Activated T-cell treated with anti-CD3 and anti-CD28 coated beads, Interleukin-2, amount 50 U/mL, for 72 hours (primary cell): Measurements from ENCODE around the gene FYTTD1. TPM values are rescaled to one million over a fixed set of nuclear protein-coding genes. Genes with fewer than 3 reads are reported as not detected.
"Not testable (repeated sequence)": the region's sequence is repeated elsewhere in the genome, so short reads cannot be mapped to it uniquely, and the experiment has no call there.

Experiments
- ATAC-seq, 2 donors: fragments of 150-1000 bp; cut with Tn5 transposase; replicated peaks in 1 of 2; 2 replicates each; pipeline ENCODE4 v1.10.0; 2021; ENCODE audit warnings: moderate library complexity in 2 of 2, mild to moderate bottlenecking in 1 of 2
- DNase-seq, 2 donors: peaks; one replicate each; pipeline ENCODE4 v3.0.0; 2021 to 2022; ENCODE audit warnings: mixed read lengths in 1 of 2
- H3K27ac Mint-ChIP-seq: one replicate; pipeline ENCODE4 v1.8.0; 2022; ENCODE audit warnings: mild to moderate bottlenecking, moderate library complexity, mixed read lengths
- H3K27me3 Mint-ChIP-seq: one replicate; pipeline ENCODE4 v1.8.0; 2022; ENCODE audit warnings: low read depth, mixed read lengths
- H3K36me3 Mint-ChIP-seq, 2 donors: one replicate each; pipeline ENCODE4 v1.8.0; 2022; ENCODE audit warnings: mixed read lengths in 2 of 2, mild to moderate bottlenecking in 1 of 2; ENCODE audit not compliant: insufficient read depth in 2 of 2
- H3K4me1 Mint-ChIP-seq: one replicate; pipeline ENCODE4 v1.8.0; 2022; ENCODE audit warnings: low read depth, mixed read lengths
- H3K4me3 Mint-ChIP-seq, 2 donors: one replicate each; pipeline ENCODE4 v1.8.0; 2022; ENCODE audit warnings: mild to moderate bottlenecking in 2 of 2, mixed read lengths in 2 of 2, moderate library complexity in 2 of 2
- H3K9me3 Mint-ChIP-seq, 2 donors: one replicate each; pipeline ENCODE4 v1.8.0; 2022; ENCODE audit warnings: mixed read lengths in 2 of 2
- total RNA-seq, 2 donors: library from RNA; stranded (reverse); gene quantifications; one replicate each; pipeline ENCODE4 v1.2.3, GENCODE V29; 2022

The FYTTD1 gene
- total RNA-seq = 10 to 100 TPM; 31.6 to 37.5 TPM

- peak within 1 kb of the TSS; percentile 91 to 97 for H3K4me3 Mint-ChIP-seq
- peaks cover 0 to 2% of the 10 kb centered on the region in 2 donors for H3K36me3 Mint-ChIP-seq
- no peaks in the 10 kb centered on the region for H3K27me3 Mint-ChIP-seq
- H3K27ac Mint-ChIP-seq = peak within 1 kb of the TSS; percentile 93
- DNase-seq (peak; percentile 93 to 95), ATAC-seq (peak; percentile 89 to 92)
- no peaks in the 10 kb centered on the region for H3K9me3 Mint-ChIP-seq
- peaks cover 51% of the 10 kb centered on the region for H3K4me1 Mint-ChIP-seq
Observed at GRCh38 chr3:197749601-197750395, at the start of gene FYTTD1. FYTTD1 (plus strand) TSS chr3:197749883; CDS start chr3:197749972, 89 bp downstream.

- H3K36me3 Mint-ChIP-seq = peaks cover 7 to 25% of the 10 kb centered on the region in 2 donors
- H3K9me3 Mint-ChIP-seq = no peaks in the 10 kb centered on the region
- DNase-seq (no peak), ATAC-seq (no peak)
- no peaks in the 10 kb centered on the region for H3K27me3 Mint-ChIP-seq
- H3K4me1 Mint-ChIP-seq = peaks cover 6% of the 10 kb centered on the region
- no peak overlapping the region for H3K27ac Mint-ChIP-seq
- no peak overlapping the region for H3K4me3 Mint-ChIP-seq
Observed at GRCh38 chr3:197700095-197700494, 49.6 kb upstream of the FYTTD1 start.

DNA sequence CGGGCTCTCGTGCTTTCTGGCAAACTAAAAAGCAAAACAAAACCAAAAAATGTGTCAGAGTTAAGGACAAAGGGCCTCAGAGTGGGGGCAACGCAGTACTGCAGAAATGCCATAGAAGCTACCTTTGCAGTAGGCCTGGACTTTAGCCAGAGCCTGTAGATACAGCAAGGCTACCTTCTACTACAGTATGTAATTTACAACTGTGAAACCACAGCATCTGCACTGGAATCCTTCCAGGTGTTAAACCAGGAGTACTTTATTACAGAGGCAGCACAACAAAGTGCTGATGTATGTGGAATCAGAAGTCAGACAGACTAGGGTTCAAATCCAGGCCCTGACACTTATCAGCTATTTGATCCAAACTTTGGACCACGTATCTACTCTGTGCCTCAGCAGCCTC, 47.8 kb upstream of the FYTTD1 start:
- peaks cover 6 to 20% of the 10 kb centered on the region in 2 donors for H3K36me3 Mint-ChIP-seq
- no peaks in the 10 kb centered on the region for H3K9me3 Mint-ChIP-seq
- no peak for ATAC-seq
- no peak for DNase-seq
- no peaks in the 10 kb centered on the region for H3K27me3 Mint-ChIP-seq
- H3K4me1 Mint-ChIP-seq = peaks cover 6% of the 10 kb centered on the region
- no peak overlapping the region for H3K27ac Mint-ChIP-seq
- H3K4me3 Mint-ChIP-seq = no peak overlapping the region

GRCh38 chr3:197706658-197707057, 43.0 kb upstream of the FYTTD1 start:
- Mint-ChIP-seq H3K36me3 (peaks cover 2 to 9% of the 10 kb centered on the region in 2 donors), H3K4me3 (peak overlapping the region in 1 of 2 donors; percentile 25), H3K27me3 (no peaks in the 10 kb centered on the region), H3K27ac (peak overlapping the region; percentile 33), H3K9me3 (no peaks in the 10 kb centered on the region), H3K4me1 (no peaks in the 10 kb centered on the region)
- no peak for DNase-seq
- no peak for ATAC-seq

GRCh38 chr3:197709135-197709534, 40.5 kb upstream of the FYTTD1 start:
- ATAC-seq (no peak), DNase-seq (no peak)
- H3K27me3 Mint-ChIP-seq = no peaks in the 10 kb centered on the region
- H3K4me1 Mint-ChIP-seq = peaks cover 23% of the 10 kb centered on the region
- no peak overlapping the region for H3K27ac Mint-ChIP-seq
- no peak overlapping the region for H3K4me3 Mint-ChIP-seq
- H3K36me3 Mint-ChIP-seq = peaks cover 2 to 5% of the 10 kb centered on the region in 2 donors
- no peaks in the 10 kb centered on the region for H3K9me3 Mint-ChIP-seq

DNA sequence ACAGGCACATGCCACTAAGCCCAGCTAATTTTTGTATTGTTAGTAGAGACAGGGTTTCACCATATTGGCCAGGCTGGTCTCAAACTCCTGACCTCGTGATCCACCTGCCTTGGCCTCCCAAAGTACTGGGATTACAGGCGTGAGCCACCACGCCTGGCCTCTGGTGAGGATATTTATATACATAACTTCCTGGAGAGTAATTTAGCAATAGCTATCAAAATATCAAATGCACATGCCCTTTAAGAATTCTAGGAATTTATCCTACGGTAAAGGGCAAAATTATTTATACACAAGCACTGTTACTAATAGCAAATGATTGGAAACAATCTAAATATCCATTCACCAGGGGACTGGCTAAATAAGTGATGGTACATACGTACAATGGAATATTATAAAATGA, 38.7 kb upstream of the FYTTD1 start:
- not testable (repeated sequence) for H3K9me3 Mint-ChIP-seq, ATAC-seq, H3K27ac Mint-ChIP-seq, H3K36me3 Mint-ChIP-seq, DNase-seq, H3K27me3 Mint-ChIP-seq
- Mint-ChIP-seq H3K4me1 (peaks cover 32% of the 10 kb centered on the region), H3K4me3 (peak overlapping the region in 1 of 2 donors; percentile 32)

DNA sequence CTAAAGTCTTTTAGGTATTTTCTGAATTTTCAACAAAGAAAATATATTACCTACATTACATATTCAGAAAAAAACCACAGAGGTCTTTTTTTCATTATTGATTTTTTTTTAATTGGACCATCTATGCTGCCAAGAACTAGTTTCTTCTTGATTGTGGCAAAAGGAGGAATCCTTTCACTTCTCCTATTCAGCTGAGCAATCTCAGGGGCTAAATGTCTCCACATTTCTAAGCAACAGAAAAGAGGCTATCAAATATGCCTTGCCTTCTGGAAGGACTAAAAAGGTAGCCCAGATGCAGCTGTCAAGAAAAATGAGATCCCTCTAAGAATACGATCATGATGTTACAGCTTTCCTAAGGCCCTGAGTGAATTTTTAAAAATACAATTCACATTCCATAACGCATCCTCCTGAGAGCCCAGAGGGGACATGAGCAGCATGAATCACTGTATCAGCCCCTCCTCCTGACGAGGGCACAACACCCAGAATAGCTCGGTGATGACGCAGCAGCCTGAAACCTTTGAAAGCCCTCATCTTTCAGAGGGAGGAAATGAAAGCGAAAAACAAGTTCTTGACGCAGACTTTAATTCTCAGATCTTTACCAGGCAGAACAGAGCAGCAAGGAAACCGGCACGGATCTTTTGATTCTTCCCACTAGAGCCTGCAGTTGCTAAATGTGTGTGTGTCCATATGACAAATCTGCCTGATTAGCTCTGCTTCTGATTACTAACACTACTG, 37.5 kb upstream of the FYTTD1 start:
- ATAC-seq (peak; percentile 99), DNase-seq (peak; percentile 84 to 90)
- Mint-ChIP-seq H3K4me3 (peak overlapping the region; percentile 78 to 81), H3K9me3 (no peaks in the 10 kb centered on the region), H3K27me3 (no peaks in the 10 kb centered on the region), H3K27ac (peak overlapping the region; percentile 83), H3K4me1 (peaks cover 32% of the 10 kb centered on the region), H3K36me3 (peaks cover 2 to 16% of the 10 kb centered on the region in 2 donors)

DNA sequence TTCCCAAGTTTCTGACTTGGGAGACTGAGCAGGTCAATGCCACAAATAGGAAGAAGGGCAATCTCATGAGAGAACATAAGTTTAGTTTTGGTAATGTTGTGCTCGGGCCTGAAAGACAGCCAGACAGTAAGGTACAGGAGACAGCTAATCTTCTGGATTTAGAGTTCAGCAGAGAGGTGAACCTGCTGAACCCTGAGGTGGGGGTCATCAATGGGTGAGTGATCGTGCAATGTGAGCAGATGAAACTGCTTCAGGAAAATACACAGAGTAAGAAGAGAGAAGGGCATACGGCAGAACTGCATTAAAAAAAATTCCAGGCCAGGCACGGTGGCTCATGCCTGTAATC, 36.2 kb upstream of the FYTTD1 start:
- Mint-ChIP-seq H3K4me3 (peak overlapping the region in 1 of 2 donors; percentile 72), H3K4me1 (peaks cover 32% of the 10 kb centered on the region), H3K36me3 (peaks cover 4 to 16% of the 10 kb centered on the region in 2 donors), H3K9me3 (no peaks in the 10 kb centered on the region), H3K27ac (peak overlapping the region; percentile 47), H3K27me3 (no peaks in the 10 kb centered on the region)
- ATAC-seq (no peak), DNase-seq (no peak)

- Mint-ChIP-seq H3K4me1 (peaks cover 32% of the 10 kb centered on the region), H3K36me3 (peaks cover 4 to 16% of the 10 kb centered on the region in 2 donors), H3K27ac (no peak overlapping the region), H3K27me3 (no peaks in the 10 kb centered on the region), H3K9me3 (no peaks in the 10 kb centered on the region), H3K4me3 (no peak overlapping the region)
- DNase-seq (no peak), ATAC-seq (no peak)
Observed at GRCh38 chr3:197714251-197714650, 35.4 kb upstream of the FYTTD1 start.

GRCh38 chr3:197718891-197719290, 30.8 kb upstream of the FYTTD1 start:
- ATAC-seq (peak; percentile 58 to 78), DNase-seq (no peak)
- Mint-ChIP-seq H3K4me1 (peaks cover 18% of the 10 kb centered on the region), H3K4me3 (no peak overlapping the region), H3K36me3 (peaks cover 9 to 31% of the 10 kb centered on the region in 2 donors), H3K27me3 (no peaks in the 10 kb centered on the region), H3K9me3 (peaks cover 4 to 5% of the 10 kb centered on the region in 2 donors), H3K27ac (peak overlapping the region; percentile 56)

- Mint-ChIP-seq H3K4me1 (peaks cover 8% of the 10 kb centered on the region), H3K36me3 (peaks cover 9 to 28% of the 10 kb centered on the region in 2 donors), H3K27ac (no peak overlapping the region), H3K4me3 (no peak overlapping the region), H3K27me3 (no peaks in the 10 kb centered on the region), H3K9me3 (peaks cover 4 to 5% of the 10 kb centered on the region in 2 donors)
- ATAC-seq (no peak), DNase-seq (no peak)
Observed at GRCh38 chr3:197720694-197721093, 29.0 kb upstream of the FYTTD1 start.

DNA sequence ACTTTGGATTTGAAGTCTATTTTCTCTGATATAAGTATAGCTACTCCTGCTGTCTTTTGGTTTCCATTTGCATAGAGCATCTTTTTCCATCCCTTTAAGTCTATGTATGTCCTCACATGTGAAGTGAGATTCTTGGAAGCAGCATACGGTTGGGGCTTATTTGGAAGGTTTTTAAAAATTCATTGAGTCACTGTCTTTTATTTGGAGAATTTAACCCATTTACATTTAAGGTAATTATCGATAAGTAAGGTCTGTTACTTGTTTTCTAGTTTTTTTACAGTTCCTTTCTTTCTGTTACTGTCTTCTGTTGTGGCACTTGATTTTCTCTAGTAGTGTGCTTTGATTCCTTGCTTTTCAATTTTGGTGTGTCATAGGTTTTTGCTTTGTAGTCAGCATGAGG, 26.9 kb upstream of the FYTTD1 start:
- ATAC-seq = no peak
- no peak for DNase-seq
- no peak overlapping the region for H3K4me3 Mint-ChIP-seq
- H3K4me1 Mint-ChIP-seq = peaks cover 8% of the 10 kb centered on the region
- H3K27me3 Mint-ChIP-seq = no peaks in the 10 kb centered on the region
- peaks cover 8 to 21% of the 10 kb centered on the region in 2 donors for H3K36me3 Mint-ChIP-seq
- no peak overlapping the region for H3K27ac Mint-ChIP-seq
- H3K9me3 Mint-ChIP-seq = peaks cover 4 to 5% of the 10 kb centered on the region in 2 donors

- not testable (repeated sequence) for H3K9me3 Mint-ChIP-seq, H3K27ac Mint-ChIP-seq, ATAC-seq
Observed at GRCh38 chr3:197727878-197728277, 21.8 kb upstream of the FYTTD1 start.

More at GRCh38 chr3:197727878-197728277, 21.8 kb upstream of the FYTTD1 start:
- not testable (repeated sequence) for H3K27me3 Mint-ChIP-seq, DNase-seq, H3K4me3 Mint-ChIP-seq
- peaks cover 3 to 12% of the 10 kb centered on the region in 2 donors for H3K36me3 Mint-ChIP-seq
- peaks cover 17% of the 10 kb centered on the region for H3K4me1 Mint-ChIP-seq
